CD4-positive, alpha-beta T cell treated with Interleukin-15 for 4 hours (primary cell): ENCODE results near the gene TRAPPC6A.

Experiments used
- DNase-seq: peaks from one replicate; pipeline ENCODE4 v3.0.0-alpha.2; 2020; ENCODE audit warnings: low spot score

TRAPPC6A gene

GRCh38 chr19:45177817-45178261 is at the start of gene TRAPPC6A:
TRAPPC6A (minus strand) TSS chr19:45178237; CDS start chr19:45178218, 19 bp downstream.
- DNase-seq: peak; percentile 53

- DNase-seq: no peak
These were observed 46.6 kb upstream of the TRAPPC6A start for GRCh38 chr19:45224645-45225044.

GRCh38 chr19:45223879-45224278 is 45.8 kb upstream of the TRAPPC6A start:
- no peak for DNase-seq

- no peak for DNase-seq
These were observed 44.7 kb upstream of the TRAPPC6A start for GRCh38 chr19:45222724-45223123.

GRCh38 chr19:45218911-45219743 is 41.1 kb upstream of the TRAPPC6A start:
- no peak for DNase-seq

GRCh38 chr19:45218426-45218825 is 40.4 kb upstream of the TRAPPC6A start:
- DNase-seq: no peak

- no peak for DNase-seq
These were observed 39.9 kb upstream of the TRAPPC6A start for GRCh38 chr19:45217957-45218334.

- no peak for DNase-seq
These were observed 39.3 kb upstream of the TRAPPC6A start for GRCh38 chr19:45217193-45217956.

- DNase-seq: no peak
These were observed 38.6 kb upstream of the TRAPPC6A start for GRCh38 chr19:45216667-45217066.

GRCh38 chr19:45215391-45216191 is 37.6 kb upstream of the TRAPPC6A start:
- no peak for DNase-seq

GRCh38 chr19:45213031-45213430 is 35.0 kb upstream of the TRAPPC6A start:
- DNase-seq: no peak

- DNase-seq: no peak
These were observed 33.8 kb upstream of the TRAPPC6A start for GRCh38 chr19:45211751-45212381.

GRCh38 chr19:45206328-45206727 is 28.3 kb upstream of the TRAPPC6A start:
- no peak for DNase-seq

GRCh38 chr19:45205810-45206209 is 27.8 kb upstream of the TRAPPC6A start:
- no peak for DNase-seq

- DNase-seq: no peak
These were observed 24.6 kb upstream of the TRAPPC6A start for GRCh38 chr19:45202637-45203036.

- no peak for DNase-seq
These were observed 22.5 kb upstream of the TRAPPC6A start for GRCh38 chr19:45200568-45200967.

- no peak for DNase-seq
These were observed 17.7 kb upstream of the TRAPPC6A start for GRCh38 chr19:45195764-45196163.

- DNase-seq: no peak
These were observed 13.3 kb upstream of the TRAPPC6A start for GRCh38 chr19:45191375-45191774.

GRCh38 chr19:45189971-45190370 is 11.9 kb upstream of the TRAPPC6A start:
- no peak for DNase-seq

- DNase-seq: peak; percentile 64
These were observed 9.5 kb upstream of the TRAPPC6A start for GRCh38 chr19:45187421-45188100.
